Type B pancreatic cell (in vitro differentiated cells): ENCODE measurements around the gene CREB5. TPM values are rescaled to one million over a fixed set of nuclear protein-coding genes. Genes with fewer than 3 reads are reported as not detected.

Source experiments
- DNase-seq: peaks from one replicate; pipeline ENCODE4 v3.0.0; 2021; ENCODE audit warnings: mixed read lengths; ENCODE audit not compliant: unreplicated experiment; ENCODE audit errors: extremely low spot score
- H3K27ac Mint-ChIP-seq: 2 replicates; pipeline ENCODE4 v1.8.0; 2021; ENCODE audit warnings: mild to moderate bottlenecking, mixed read lengths
- H3K27me3 Mint-ChIP-seq: 2 replicates; pipeline ENCODE4 v1.8.0; 2021; ENCODE audit warnings: mixed read lengths
- H3K36me3 Mint-ChIP-seq: 2 replicates; pipeline ENCODE4 v1.8.0; 2021; ENCODE audit warnings: mixed read lengths
- H3K4me1 Mint-ChIP-seq: one replicate; pipeline ENCODE4 v1.8.0; 2021; ENCODE audit warnings: mixed read lengths; ENCODE audit not compliant: unreplicated experiment
- H3K4me3 Mint-ChIP-seq: 2 replicates; pipeline ENCODE4 v1.8.0; 2021; ENCODE audit warnings: mild to moderate bottlenecking, mixed read lengths
- H3K9me3 Mint-ChIP-seq: 2 replicates; pipeline ENCODE4 v1.8.0; 2021; ENCODE audit warnings: mixed read lengths
- CTCF ChIP-seq: fragments of 200-600 bp; sonication (generic); conservative IDR thresholded peaks from 2 replicates; pipeline ENCODE4 v1.5.0; 2021; ENCODE audit warnings: antibody characterized with exemption, mild to moderate bottlenecking
- total RNA-seq: library from RNA; stranded (reverse); gene quantifications from 2 replicates; pipeline ENCODE4 v1.2.1, GENCODE V29; 2021; ENCODE audit warnings: low replicate concordance

CREB5 gene
- total RNA-seq, 1 donor from 2014 or later: 31.0 TPM

- no peak overlapping the region for H3K27ac Mint-ChIP-seq
- H3K4me3 Mint-ChIP-seq: no peak overlapping the region
- H3K4me1 Mint-ChIP-seq: peaks cover 17% of the 10 kb centered on the region
- H3K27me3 Mint-ChIP-seq: peaks cover 18% of the 10 kb centered on the region
- no peak for TF ChIP-seq CTCF
- DNase-seq: no peak
- H3K36me3 Mint-ChIP-seq: peaks cover 7% of the 10 kb centered on the region
- peaks cover 8% of the 10 kb centered on the region for H3K9me3 Mint-ChIP-seq
Measured at GRCh38 chr7:28430616-28431015, 18.3 kb downstream of the CREB5 start.

- DNase-seq: no peak
Measured at GRCh38 chr7:28432105-28432504, 19.8 kb downstream of the CREB5 start.

GRCh38 chr7:28433039-28433438, 20.7 kb downstream of the CREB5 start:
- Mint-ChIP-seq H3K4me3 (no peak overlapping the region), H3K36me3 (no peaks in the 10 kb centered on the region), H3K27me3 (peaks cover 17% of the 10 kb centered on the region), H3K27ac (no peak overlapping the region), H3K4me1 (peaks cover 17% of the 10 kb centered on the region), H3K9me3 (peaks cover 1% of the 10 kb centered on the region)
- TF ChIP-seq CTCF: no peak
- no peak for DNase-seq

More at GRCh38 chr7:28432105-28432504, 19.8 kb downstream of the CREB5 start:
- H3K4me1 Mint-ChIP-seq: peaks cover 24% of the 10 kb centered on the region
- peaks cover 8% of the 10 kb centered on the region for H3K9me3 Mint-ChIP-seq
- no peak for TF ChIP-seq CTCF
- peaks cover 22% of the 10 kb centered on the region for H3K27me3 Mint-ChIP-seq
- H3K27ac Mint-ChIP-seq: no peak overlapping the region
- no peak overlapping the region for H3K4me3 Mint-ChIP-seq
- H3K36me3 Mint-ChIP-seq: peaks cover 7% of the 10 kb centered on the region

- Mint-ChIP-seq H3K4me3 (no peak overlapping the region), H3K36me3 (no peaks in the 10 kb centered on the region), H3K4me1 (peaks cover 17% of the 10 kb centered on the region), H3K27ac (no peak overlapping the region), H3K27me3 (peaks cover 14% of the 10 kb centered on the region), H3K9me3 (no peaks in the 10 kb centered on the region)
- no peak for DNase-seq
- no peak for TF ChIP-seq CTCF
Measured at GRCh38 chr7:28433699-28434219, 21.4 kb downstream of the CREB5 start.

- no peaks in the 10 kb centered on the region for H3K36me3 Mint-ChIP-seq
- H3K4me3 Mint-ChIP-seq: no peak overlapping the region
Measured at GRCh38 chr7:28434510-28434909, 22.2 kb downstream of the CREB5 start.

More at GRCh38 chr7:28434510-28434909, 22.2 kb downstream of the CREB5 start:
- H3K27me3 Mint-ChIP-seq: peaks cover 20% of the 10 kb centered on the region
- no peak overlapping the region for H3K27ac Mint-ChIP-seq
- no peaks in the 10 kb centered on the region for H3K9me3 Mint-ChIP-seq
- TF ChIP-seq CTCF: no peak
- peaks cover 17% of the 10 kb centered on the region for H3K4me1 Mint-ChIP-seq
- no peak for DNase-seq
